DMS79 (cell line): ENCODE data around the gene BCL11A.
"Not testable (repeated sequence)": the region's sequence is repeated elsewhere in the genome, so short reads cannot be mapped to it uniquely, and the experiment has no call there.

Experiments
- DNase-seq: peaks from one replicate; lab custom pipeline; 2025; lab: John Stamatoyannopoulos, UW

The BCL11A gene

GRCh38 chr2:60432035-60432601 is 121.3 kb downstream of the BCL11A start:
- no peak for DNase-seq

- DNase-seq = no peak
These were observed 123.8 kb downstream of the BCL11A start for GRCh38 chr2:60429681-60430080.

GRCh38 chr2:60426880-60427279 is 126.6 kb downstream of the BCL11A start:
- DNase-seq = no peak

GRCh38 chr2:60426341-60426740 is 127.1 kb downstream of the BCL11A start:
- no peak for DNase-seq

GRCh38 chr2:60424233-60424632 is 129.2 kb downstream of the BCL11A start:
- DNase-seq = no peak

GRCh38 chr2:60423505-60423904 is 129.9 kb downstream of the BCL11A start:
- DNase-seq = no peak

GRCh38 chr2:60422826-60423483 is 130.5 kb downstream of the BCL11A start:
- DNase-seq = no peak

- not testable (repeated sequence) for DNase-seq
These were observed 136.2 kb downstream of the BCL11A start for GRCh38 chr2:60417210-60417609.

- no peak for DNase-seq
These were observed 137.0 kb downstream of the BCL11A start for GRCh38 chr2:60416221-60417008.

- DNase-seq = no peak
These were observed 137.6 kb downstream of the BCL11A start for GRCh38 chr2:60415814-60416213.

- no peak for DNase-seq
These were observed 138.8 kb downstream of the BCL11A start for GRCh38 chr2:60414495-60415138.

- no peak for DNase-seq
These were observed 139.7 kb downstream of the BCL11A start for GRCh38 chr2:60413814-60414168.

GRCh38 chr2:60413069-60413813 is 140.2 kb downstream of the BCL11A start:
- DNase-seq = no peak

GRCh38 chr2:60412620-60413019 is 140.8 kb downstream of the BCL11A start:
- DNase-seq = no peak

- DNase-seq = no peak
These were observed 141.4 kb downstream of the BCL11A start for GRCh38 chr2:60412027-60412426.

- no peak for DNase-seq
These were observed 142.2 kb downstream of the BCL11A start for GRCh38 chr2:60411295-60411694.

- no peak for DNase-seq
These were observed 142.9 kb downstream of the BCL11A start for GRCh38 chr2:60410456-60411146.

GRCh38 chr2:60409531-60409871 is 144.0 kb downstream of the BCL11A start:
- no peak for DNase-seq

GRCh38 chr2:60408811-60409530 is 144.5 kb downstream of the BCL11A start:
- no peak for DNase-seq

GRCh38 chr2:60408207-60408606 is 145.2 kb downstream of the BCL11A start:
- DNase-seq = no peak

GRCh38 chr2:60407398-60407797 is 146.1 kb downstream of the BCL11A start:
- no peak for DNase-seq
